T1000 (cell line): ENCODE measurements around the gene ZNF775.

Experiments used
- DNase-seq: peaks from one replicate; lab custom pipeline; 2025; ENCODE audit warnings: mixed read lengths; lab: John Stamatoyannopoulos, UW

Gene ZNF775

DNA sequence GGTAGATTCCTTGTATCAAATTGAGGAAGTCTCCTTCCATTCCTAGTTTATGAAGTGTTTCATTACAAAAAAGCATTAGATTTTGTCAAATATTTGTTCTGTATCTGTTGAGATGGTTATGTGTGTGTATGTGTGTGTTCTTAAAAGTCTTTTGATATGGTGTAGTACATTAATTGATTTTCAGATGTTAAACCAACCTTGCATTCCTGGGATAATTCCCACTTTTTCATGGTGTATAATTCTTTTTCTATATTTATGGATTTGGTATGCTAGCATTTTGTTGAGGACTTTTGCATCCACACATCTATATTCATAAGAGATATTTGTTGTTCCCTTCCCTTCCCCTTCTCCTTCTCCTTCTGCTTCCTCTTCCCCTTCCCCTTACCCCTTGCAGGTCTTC is 62.4 kb downstream of the ZNF775 start:
- no peak for DNase-seq

DNA sequence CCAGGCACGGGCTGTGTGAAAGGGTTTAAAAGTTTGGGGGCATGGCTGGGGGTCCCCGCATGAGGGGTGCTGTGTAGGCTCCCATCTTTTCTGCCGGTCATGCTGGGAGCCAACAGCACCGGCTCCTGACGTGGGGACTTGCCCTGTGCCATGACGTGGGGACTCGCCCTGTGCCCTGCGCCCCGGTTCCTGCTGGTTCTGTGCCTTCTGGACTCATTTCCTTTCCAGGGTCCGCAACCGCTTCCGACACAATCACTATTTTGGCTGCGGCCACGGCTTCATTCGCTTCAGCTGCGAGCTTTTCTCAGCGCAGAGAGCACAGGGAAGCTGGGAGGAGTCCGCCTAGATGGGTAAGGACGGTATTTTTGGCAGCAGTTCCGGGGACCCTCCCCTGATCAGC is 63.7 kb downstream of the ZNF775 start:
- DNase-seq: no peak

DNA sequence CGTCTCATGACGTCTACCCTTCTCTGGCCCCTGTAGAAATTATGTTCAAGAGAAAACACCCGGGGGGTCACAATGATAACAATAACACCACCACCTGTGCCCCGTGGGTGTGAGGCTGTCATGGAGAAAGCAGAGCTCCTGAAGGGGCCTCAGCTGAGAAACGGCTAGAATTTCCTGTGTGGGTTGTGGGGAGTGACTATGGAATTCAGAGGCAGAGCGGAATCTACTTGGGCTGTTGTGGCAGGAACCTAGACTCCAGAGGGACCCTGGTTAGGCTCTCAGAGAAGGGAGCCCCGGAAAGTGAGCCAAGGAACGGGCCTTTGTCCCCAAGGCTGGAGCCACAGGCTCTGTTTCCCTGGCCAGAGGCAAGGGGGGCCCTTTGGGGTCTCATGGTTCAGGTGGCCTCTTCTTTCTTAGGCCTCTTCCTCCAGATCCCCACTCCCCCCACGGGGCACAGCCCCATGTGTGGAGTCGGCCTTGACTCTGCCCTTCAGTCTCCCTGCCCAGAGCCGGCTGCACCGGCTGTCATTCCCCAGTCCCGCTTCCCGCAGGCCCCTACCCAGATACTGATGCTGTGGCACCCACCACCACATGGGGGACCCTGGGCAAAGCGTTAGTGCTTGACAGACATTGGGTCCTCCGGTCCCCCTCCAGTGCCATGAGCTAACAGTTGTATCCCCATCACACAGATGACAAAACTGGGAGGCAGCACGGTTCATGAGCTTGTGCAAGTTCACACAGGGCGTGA is 64.8 kb downstream of the ZNF775 start:
- DNase-seq: no peak

DNA sequence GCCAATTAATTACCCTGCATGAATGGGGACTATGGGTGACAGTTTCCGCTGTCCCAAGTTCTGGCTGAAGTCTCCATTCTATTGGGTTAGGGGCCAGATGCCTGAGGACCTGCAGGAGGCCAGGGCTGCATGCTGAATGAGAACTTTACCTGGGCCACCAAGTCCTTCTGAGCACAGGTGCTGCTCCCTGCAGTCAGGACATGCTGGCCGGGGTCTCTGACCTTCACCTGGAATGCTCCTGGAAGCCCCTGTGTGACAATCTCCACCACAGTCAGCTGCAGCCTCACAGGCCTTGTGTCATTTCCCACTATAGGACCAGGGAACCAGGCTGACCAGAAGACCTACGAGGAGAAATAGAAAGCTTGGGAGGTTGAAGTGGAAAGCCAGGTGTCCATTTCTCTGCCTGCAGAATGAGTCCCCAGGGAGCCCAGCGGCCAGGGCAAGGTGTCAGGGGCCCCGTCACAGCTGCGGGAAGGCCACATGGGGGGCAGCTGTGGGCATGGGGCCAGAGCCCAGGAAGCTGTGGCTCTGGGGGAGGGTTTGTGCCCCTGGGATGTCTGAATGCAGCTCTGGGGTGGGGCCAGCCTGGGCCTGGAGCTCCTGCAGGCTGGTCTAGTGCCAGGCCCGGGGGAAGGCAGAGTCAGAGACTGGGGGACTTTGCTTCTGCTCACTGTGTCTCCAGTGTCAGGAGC is 65.7 kb downstream of the ZNF775 start:
- no peak for DNase-seq

DNA sequence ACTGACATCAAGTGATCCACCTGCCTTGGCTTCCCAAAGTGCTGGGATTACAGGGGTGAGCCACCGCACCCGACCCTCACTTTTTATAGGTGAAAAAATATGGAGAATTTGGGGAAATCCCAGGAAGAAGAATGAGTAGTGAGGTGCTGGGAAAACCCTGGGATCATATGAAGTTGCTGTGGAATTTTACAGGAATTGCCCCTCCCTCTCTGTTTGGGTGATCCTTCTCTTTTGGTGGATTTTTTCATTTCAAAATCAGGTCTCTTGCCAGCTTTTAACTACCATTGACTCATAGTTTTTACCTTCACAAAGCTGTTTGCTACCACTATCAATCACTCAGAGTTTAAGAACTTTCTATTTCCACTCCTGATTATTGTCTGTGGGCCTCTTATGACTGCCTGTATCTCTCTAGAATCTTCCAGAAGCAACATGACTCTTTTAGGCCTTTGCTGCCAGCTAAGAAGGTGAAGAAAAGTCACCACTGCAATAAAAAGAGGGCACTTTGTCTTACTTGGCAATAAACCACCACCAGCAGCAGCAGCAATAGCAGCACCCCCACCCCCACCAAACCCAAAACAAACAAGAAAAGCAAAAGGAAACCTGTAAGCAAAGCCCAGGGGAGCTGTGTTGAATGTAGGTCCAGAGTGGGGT is 67.3 kb downstream of the ZNF775 start:
- DNase-seq: no peak
